GM21619 (cell line): ENCODE results near the gene GPR156.

Source experiments
- ATAC-seq: cut with Tn5 transposase; IDR thresholded peaks from one replicate; pipeline ENCODE4 v1.9.1; 2021; ENCODE audit not compliant: unreplicated experiment

Gene GPR156

GRCh38 chr3:120196812-120197211, 88.2 kb downstream of the GPR156 start:
- no peak for ATAC-seq

DNA sequence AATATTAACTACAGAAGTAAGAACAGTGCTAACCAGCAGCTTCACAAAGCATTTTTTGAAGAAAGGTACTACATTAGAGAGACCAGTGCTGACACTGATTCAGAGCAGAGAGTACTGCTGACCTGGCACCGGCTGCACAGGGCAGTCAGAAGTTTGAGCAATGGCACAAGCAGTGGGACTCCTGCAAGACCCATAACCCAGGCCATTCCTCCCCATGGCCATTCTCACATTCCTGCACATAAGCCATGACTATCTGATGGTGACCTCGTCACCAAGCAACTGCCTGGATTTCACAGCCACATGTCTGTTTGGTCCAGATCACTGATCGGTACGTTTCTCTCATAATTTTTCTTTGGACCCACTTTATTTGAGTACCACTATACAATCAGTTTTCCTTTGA, 88.7 kb downstream of the GPR156 start:
- ATAC-seq, result no peak

- ATAC-seq, result no peak
These were observed 91.5 kb downstream of the GPR156 start for GRCh38 chr3:120193554-120193953.

DNA sequence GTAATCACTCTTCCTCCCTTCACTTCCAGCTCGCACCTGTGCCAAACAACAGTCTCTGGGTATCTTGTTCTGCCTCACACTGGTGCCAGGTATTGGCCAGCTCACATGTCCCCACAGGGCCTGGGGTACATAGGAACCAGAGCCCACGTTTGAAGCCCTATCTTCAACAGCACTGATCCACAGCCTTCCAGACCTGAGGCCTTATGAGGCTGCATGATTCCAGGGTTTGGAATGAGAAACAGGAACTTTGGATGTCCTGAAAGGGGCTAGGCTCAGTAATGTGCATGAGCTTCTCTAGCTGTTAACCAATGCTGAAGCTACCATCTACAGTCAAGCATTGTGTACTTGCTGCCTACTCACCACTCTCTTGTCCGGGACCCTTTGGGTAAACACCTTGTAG, 92.4 kb downstream of the GPR156 start:
- ATAC-seq, result no peak

GRCh38 chr3:120192159-120192558, 92.9 kb downstream of the GPR156 start:
- ATAC-seq, result no peak

DNA sequence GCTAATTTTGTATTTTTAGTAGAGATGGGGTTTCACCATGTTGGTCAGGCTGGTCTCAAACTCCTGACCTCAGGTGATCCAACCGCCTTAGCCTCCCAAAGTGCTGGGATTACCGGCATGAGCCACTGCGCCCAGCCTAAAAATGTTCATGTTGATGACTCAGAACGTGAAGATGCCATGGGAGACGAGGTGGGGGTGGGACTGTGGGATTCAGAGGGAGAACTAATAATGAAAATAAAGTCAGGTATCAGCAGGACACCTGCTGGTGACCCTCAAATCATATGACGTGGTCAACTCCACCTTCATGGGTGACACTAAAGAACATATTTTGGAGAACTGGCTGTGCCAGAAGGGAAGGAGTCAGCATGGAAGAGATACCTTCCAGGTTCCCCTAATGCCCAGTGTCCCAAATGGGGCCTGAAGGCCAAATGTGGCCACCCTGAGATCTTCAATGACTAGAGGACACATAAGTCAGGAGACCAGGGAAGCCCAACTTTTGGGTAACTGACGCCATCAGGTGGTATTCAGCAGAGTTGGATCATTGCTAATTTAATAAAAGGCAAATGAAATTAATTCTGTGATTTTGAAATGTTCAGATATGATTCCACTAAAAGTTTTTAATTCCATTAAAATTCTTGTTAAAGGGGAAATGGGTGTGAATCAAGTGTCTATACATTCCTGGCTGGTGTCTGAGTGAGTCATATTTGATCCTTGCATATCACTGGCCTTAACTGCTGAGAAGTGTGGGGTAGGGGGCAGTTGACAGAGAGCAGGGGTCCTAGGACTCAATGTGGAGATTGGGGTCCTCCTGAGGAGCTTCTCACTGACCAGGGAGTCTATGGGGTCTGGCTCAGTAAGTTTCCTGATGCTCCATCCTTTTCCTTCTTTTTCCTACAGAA, 102.2 kb downstream of the GPR156 start:
- ATAC-seq, result no peak

DNA sequence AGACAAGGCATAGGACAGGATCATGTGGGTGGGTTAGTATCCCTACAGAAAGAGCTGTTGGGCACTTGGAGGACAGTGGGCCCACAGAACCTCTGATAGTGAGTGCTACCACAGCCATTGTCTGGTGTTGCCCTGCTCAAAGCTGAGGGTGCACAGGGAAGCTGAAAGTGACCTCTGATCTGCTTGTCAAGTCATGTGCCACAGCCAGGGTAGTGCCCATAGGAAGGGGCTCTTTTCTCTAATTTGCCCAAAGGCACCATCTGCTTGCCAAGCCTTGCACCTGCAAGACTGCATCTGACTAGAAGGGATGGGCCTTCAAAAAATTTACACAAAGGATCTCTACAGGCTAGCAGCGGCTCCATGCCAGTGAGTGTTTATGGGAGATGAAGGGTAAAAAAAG, 103.4 kb downstream of the GPR156 start:
- no peak for ATAC-seq

DNA sequence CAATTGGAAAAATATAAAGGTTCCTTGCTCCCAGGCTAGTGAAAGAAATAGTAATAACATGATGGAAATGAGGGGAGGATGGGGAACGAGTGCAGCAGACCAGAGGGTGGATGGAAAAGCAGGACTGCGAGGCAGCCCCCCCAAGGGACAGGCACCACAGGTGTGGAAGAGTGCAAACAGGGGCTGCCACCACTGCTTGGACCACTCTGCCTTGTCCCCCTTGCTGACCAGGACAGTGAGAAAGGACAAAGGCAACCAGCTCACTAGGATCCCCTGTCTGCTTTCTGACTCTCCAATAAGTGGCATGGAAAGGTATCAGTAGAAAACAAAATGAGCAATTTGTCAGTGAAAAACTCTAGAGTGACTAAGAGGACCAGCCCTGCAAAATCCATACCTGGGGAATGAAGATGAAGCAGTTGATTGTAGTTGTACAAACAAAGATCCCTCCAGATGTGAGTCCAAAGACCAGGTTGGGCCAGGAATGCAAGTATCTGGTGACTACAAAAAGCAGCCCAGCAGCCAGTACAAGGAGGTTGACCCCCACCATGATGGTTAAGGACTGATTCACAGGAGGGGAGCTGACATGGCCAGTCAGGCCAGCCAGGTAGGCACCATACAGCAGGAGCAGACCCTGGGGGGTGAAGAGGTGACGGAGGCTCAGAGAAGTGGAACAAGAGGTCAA, 104.2 kb downstream of the GPR156 start:
- no peak for ATAC-seq

DNA sequence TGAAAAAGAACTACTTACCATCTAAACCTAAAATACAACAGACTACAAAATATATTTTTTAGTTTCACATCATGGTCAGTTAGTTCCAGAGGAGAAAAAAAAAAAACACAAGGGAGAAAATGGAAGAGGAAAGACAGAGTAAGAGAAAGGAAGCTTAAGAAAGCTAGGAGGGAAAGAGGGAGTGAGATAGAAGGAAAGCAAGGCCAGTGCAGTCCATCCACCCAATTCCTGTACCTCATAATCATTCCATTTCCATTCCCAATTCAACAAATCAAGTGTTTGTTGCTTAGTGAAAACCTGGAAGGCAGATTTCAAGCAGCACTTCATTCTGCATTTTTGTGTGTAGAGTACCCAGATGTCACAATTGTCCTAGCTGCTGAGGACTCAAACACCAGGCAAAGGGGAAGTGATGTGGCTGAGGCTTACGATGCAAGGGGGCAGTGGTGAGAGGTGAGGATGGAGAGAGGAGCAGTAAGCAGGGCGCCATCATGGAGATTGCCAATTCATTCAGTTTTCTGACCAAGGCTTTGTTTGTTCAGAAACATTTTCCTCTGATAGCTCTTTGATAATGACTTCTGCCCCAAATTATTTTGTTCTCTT, 107.2 kb downstream of the GPR156 start:
- no peak for ATAC-seq

DNA sequence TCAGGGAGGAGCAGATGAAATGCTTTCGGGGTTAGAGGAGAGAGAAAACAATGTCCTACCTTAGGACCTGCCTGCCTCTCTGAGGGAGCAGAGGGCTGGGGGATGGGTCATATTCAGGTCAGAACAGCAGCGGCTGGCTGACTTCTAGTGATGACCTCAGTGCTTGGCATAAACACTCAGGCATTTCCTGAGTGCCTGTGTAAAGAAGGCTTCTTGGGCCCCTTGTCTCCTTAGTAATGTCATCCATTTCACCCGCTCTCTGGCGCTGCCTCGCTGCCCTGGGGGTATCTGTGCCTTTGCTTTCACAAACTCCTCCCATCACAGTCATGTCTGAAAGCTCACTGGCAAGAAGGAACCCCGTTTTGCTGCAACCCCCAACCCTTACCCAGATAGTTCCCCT, 107.9 kb downstream of the GPR156 start:
- ATAC-seq, result no peak

DNA sequence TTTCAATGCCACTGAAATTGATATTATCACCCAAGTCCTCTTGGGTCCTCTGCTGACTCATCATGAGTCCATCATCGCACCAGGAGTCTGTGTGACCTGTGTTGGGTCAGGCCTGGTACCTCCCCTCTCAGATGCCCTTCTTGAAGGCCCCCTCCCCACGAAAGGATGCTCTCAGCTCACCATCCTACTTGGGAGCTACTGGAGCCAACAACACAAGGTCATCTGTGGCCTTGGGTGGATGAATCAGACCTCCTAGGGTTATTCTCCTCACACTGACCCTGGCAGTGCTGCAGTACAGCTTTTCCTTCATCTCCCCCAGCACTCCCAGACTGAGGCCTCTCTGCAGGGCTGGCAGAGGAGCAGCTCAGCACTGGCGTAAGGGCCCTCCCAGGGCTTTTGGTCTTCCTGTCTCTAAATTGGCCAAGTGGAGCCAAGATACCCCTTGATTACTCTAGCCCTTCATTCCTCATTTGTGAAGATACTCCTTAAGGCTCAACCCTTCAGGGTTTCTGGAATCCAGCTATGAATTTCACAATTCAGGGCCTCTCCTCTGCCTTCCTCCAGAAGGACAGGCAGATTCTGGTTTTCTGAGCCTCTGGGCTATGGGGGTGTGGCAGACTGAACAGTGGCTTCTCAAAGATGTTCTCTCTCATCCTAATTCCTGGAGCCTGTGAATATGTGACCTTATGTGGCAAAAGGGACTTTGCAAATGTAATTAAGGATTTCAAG, 110.0 kb downstream of the GPR156 start:
- no peak for ATAC-seq

- ATAC-seq, result no peak
These were observed 111.9 kb downstream of the GPR156 start for GRCh38 chr3:120173056-120173675.

GRCh38 chr3:120172070-120172469, 113.0 kb downstream of the GPR156 start:
- ATAC-seq, result no peak

- ATAC-seq, result no peak
These were observed 113.7 kb downstream of the GPR156 start for GRCh38 chr3:120171134-120171873.

DNA sequence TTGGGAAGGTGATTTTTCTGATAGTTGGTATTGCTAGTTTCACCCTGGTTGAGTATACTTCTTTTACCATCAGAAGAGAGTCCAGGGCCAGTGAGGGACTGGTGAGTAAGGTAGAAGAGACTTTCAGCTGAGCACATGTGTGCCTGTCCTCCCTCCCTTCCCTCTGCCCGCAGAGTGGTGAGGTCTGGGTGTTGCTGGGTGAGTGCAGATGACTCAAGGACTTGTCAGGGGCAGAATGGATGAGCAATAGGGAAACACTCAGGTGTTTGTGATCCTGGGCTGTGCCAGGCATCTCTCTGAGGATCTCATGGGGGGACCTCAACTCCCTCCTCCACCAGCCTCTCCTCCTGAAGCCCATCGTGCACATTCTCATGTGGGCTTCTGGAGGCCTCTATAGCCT, 114.8 kb downstream of the GPR156 start:
- ATAC-seq, result no peak

GRCh38 chr3:120169407-120169806, 115.6 kb downstream of the GPR156 start:
- no peak for ATAC-seq

DNA sequence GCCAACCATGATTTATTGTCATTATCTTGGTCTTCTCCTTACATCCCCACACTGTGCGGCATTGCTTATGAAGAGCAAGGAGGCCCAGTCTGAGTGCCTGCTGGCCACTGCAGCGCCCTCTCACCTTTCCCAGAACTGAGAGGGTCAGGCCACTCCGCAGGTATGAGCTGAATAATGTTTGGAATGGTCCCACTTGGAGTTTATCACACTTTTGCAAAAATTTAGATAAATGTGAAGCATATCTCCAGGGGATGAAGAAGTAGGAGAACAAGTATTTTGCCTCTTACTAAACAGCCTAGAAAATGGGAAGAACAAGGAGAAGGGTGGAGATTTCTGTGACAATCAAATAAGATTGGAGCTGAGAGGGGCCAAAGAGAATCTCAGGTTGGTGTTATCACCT, 116.4 kb downstream of the GPR156 start:
- ATAC-seq, result no peak

DNA sequence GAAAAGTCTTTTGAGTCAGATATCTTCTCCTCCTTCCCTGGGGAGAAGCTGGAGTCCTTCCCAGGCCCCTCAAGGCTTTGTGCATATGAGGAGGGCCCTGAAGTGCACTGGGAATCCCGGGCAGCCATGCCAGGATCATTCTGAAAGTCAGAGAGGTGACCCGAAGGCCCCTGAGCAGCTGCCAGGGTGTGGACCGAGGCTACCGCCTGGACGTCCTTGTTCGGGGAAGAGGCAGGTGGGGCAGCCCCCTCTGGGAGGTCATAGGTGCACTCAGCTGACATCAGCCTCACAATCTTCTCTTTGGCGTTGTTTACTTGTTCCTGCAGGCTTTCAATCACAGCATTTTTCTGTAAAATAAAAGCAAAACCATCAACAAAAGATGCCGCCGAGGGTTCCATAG, 117.0 kb downstream of the GPR156 start:
- no peak for ATAC-seq

DNA sequence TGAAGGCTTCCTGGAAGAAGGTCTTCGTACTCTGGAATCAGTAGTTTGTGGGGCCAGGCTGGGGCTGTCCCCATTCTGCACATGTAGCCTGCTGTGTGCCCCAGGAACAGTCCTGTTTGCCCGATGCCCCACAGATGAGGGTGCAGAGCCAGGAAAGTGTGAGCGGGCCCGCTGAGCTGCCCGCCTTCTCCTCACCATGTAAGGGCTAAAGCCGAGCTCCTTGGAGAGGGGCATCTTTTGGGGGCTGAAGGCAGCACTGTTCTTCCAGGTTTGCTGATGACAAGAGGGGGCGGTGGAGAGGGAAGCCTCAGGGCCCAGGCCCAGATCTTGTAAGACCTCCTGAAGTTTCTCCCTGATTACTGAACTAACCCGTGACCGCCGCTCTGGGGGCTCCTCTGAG, 117.5 kb downstream of the GPR156 start:
- ATAC-seq, result no peak

DNA sequence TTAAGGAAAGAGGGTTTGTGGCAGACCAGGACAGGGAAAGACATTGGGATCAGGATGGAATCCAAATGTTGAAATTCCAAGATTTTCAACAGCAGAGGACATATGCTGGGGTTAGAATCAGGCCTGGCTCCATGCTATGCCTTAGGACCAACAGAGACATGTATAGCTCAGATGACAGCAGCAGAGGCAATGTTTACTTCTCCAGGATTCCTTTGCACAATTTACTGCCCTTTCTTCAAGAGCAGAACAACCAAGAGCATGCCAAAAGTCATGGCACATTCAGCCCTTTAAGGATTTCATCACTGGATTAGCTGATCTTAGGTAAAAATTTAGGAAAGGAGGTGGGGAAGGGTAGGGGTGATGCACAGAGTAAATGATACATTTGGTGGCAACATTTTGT, 121.2 kb downstream of the GPR156 start:
- no peak for ATAC-seq
